Posterior vena cava (tissue), 2 donors: ENCODE data around the gene SEC24A. TPM values are rescaled to one million over a fixed set of nuclear protein-coding genes. Genes with fewer than 3 reads are reported as not detected.
A peak's percentile ranks its signal among the peaks of the same experiment; 100 is the strongest.
"Not testable (repeated sequence)": the region's sequence is repeated elsewhere in the genome, so short reads cannot be mapped to it uniquely, and the experiment has no call there.

ENCODE experiments used
- DNase-seq: peaks from one replicate; pipeline ENCODE4 v3.0.0-alpha.2; 2020; ENCODE audit warnings: low spot score
- intact Hi-C, 2 donors: fragments of 100-400 bp; cut with DNase I; formaldehyde crosslinking; loops; one replicate each; pipeline versions ENCODE4 v1.14.1 to v1.14.2; 2022 to 2023
- long read RNA-seq, 2 donors: library from polyadenylated mRNA; unstranded; transcript quantifications; one replicate each; pipeline ENCODE4 v2.0.0, GENCODE V29; 2020 to 2021
- total RNA-seq, 2 donors: library from RNA; stranded (reverse); fragmentation: NEBNext Ultra II Directional; extraction: Animal tissue kit (Norgen Biotek cat#: 25700); gene quantifications; one replicate each; pipeline ENCODE4 v1.2.1, GENCODE V29; 2021
- donor health status: DM: yes; HTN: yes; CAD: no.
- donor health status: DM: yes; HTN: yes; CAD: no.

SEC24A gene
- total RNA-seq = 10 to 100 TPM; 22.2 to 27.4 TPM
- long read RNA-seq, donor 1, partial matches to known transcripts = 1 of 4 reads
- long read RNA-seq, donor 1, other reads (novel, unspliced or antisense) = 3 of 4 reads
- long read RNA-seq, donor 2, full-length matches to known transcripts = 1 of 3 reads
- long read RNA-seq, donor 2, partial matches to known transcripts = 1 of 3 reads
- long read RNA-seq, donor 2, other reads (novel, unspliced or antisense) = 1 of 3 reads

DNA sequence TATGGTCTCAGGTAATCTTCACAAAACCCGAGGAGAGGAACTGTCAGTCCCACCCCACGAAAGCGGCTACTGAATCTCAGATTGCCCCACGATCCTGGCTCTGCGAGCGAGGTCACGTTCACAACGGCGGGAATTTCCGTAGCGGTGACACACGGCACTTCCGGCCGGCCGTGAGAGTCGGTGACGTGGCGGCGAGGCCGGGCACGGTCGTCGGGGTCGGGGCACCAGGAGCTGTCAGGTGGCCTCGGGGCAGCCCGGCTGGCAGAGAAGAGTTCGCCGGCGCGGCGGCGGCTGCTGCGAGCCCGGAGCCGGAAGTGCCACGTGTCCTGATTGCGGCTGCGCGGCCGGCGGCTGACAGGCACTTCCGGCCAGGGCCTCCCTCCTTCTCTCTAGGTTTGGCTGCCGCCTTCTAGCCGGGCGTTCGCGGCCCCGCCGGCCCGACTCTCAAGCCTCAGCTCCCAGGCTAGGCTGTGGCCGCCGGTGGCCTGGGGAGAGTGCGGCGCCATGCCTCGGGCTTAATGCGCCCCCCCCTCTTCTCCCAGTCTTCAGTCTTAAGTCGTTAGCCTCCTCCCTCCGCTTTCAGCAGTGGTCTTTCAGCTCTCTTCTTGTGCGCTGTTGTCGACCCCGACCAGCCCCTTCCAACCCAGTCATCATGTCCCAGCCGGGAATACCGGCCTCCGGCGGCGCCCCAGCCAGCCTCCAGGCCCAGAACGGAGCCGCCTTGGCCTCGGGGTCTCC is at the start of gene SEC24A:
Gene SEC24A (plus strand): TSS at position 361 of the 738 bp plus-strand sequence. CDS start 292 bp downstream, at position 653.
- peak; percentile 97 for DNase-seq
- intact Hi-C loops = no loop called here

DNA sequence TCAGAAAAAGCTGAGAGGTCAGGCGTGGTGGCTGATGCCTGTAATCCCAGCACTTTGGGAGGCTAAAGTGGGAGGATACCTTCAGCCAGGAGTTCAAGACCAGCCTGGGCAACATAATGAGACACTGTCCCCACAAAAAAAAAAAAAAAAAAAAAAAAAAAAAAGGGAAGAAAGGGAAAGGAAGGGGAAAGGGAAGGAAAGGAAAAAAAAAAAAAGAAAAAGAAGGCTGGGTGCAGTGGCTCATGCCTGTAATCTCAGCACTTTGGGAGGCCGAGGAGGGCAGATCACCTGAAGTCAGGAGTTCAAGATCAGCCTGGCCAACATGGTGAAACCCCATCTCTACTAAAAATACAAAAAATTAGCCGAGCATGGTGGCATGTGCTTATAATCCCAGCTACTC is 48.8 kb upstream of the SEC24A start:
- intact Hi-C loops, DNase-seq: not testable (repeated sequence)

DNA sequence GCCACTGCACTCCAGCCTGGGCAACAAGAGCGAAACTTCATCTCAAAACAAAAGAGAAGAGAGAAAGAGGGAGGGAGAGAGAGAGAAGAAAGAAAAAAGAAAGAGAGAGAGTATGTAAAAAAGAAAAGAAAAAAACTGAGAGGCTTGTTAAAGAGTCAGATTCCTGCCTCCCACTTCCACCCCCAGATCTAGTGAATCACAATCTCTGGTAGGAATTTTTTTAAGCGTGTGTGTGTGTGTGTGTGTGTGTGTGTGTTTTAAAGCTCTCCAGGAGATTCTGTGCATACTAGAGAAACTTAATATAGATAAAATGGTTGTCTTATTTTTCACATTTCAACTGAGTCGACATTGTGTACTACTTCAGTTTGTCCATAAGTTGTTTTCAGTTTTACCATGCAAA is 48.0 kb upstream of the SEC24A start:
- DNase-seq = no peak
- intact Hi-C loops = no loop called here

DNA sequence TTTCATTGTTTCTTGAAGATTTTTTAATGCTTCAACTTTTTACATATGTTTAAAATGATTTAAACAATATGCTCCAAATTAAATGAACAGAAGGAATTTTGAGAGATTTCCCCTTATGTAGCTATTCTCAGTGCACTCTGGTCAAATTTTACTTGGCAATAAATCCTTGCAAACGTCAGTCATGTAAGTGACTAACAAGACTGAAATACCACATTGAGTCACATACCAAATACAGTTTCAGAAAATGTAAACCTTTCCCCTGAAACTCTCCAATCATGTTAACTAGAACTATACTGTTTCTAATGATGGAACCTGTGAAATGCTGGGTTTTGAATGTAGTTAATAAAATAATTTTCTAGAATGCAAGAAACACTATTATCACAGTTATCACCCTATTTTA is 45.5 kb upstream of the SEC24A start:
- intact Hi-C loops = no loop called here
- DNase-seq = no peak

DNA sequence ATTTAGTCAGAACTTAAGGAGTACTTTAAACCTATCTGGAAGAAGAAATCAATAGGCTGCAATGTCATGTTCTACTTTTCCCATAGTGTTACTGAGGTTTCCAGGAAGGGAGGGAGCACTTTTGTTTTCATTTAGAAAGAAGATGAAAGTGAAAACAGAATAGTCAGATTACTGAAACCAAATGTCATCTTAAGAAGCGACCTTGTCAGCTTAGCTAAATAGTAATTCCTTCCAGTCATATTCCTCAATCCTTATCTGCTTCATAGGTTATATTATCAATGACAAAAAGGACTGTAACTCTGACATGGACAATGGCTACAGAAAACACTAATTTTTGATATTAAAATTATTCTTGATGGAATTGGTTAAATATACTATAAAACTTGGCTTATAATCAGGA is 43.7 kb upstream of the SEC24A start:
- DNase-seq = no peak
- intact Hi-C loops = no loop called here

DNA sequence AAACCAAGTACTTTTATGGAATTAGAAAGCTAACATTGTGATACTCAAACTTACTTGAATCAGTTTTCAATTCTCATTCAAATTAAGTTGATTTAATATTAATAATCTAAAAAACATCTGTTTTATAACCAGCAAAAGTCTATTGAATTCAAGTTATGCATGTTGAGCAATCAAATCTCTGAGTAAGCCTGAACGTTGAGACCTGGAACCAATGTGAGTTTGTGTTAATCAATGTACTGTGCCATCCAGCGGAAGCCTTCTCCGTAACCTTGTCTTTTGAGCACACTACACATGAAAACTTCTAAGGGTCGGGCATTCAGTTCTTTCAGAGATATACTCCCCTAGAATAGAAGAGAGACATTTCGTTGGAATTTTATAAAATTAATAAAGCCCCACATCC is 41.9 kb upstream of the SEC24A start:
- intact Hi-C loops = no loop called here
- DNase-seq = no peak

DNA sequence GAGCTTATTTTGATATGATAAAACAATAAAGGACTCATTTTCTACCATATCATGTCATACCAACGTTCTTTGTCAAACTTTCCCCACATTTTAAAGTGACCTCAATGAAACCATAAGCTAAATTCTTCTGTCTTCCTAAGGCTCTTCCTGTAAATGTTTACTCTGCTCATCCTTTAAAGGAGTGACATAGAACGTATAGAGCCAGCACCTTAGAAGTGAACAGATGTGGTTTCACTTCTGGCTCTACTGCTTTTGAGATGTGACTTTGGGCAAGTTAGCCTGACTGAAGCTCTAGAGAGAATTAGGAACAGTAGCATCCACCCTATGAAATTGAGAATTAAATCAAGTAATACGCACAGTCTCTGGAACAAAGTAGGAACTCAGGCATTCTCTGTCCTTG is 40.0 kb upstream of the SEC24A start:
- intact Hi-C loops = no loop called here
- no peak for DNase-seq

DNA sequence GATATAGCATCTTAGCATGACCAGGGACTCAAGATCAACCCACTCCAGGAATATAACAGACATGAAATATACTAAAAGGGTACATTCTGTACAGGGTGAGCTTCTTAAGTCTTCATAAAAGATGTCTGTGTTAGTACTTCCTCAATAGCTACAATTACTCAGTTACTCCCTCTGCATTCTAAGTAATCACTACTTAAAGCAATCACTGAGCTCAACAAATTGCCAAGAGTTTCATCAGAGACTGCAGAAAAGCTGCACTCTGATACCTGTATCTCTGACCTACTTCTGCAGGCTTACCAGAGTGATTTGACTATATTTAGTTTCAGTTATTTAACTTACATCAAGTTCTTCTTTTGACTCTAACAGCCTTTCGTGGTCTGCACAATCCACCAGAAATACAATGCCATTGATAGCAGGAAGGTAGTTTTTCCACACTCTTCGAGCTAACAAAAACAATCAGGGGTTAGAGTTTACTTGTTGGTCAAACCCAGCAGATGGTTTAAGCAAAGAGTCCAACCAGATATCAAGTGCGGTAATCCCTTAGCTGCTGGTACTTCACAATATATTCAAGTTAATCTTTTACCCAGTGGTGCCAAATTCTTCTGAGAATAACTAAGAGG is 39.2 kb upstream of the SEC24A start:
- DNase-seq = no peak
- intact Hi-C loops = no loop called here

DNA sequence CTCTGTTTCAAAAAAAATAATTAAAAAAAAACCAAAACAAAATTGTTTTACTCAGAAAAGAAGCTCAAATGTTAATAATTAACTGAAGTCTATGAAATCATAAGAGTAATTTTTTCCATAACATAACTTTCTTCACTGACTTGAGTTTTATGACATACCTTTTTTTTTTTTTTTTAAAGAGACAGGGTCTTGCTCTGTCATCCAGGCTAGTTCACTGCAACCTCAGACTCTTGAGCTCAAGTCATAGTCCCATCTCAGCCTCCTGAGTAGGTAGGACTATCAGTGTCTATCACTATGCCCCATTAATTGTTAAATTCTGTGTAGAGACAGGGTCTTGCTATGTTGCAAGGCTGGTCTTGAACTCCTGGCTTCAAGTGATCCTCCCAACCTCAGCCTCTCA is 37.9 kb upstream of the SEC24A start:
- intact Hi-C loops = no loop called here
- no peak for DNase-seq

DNA sequence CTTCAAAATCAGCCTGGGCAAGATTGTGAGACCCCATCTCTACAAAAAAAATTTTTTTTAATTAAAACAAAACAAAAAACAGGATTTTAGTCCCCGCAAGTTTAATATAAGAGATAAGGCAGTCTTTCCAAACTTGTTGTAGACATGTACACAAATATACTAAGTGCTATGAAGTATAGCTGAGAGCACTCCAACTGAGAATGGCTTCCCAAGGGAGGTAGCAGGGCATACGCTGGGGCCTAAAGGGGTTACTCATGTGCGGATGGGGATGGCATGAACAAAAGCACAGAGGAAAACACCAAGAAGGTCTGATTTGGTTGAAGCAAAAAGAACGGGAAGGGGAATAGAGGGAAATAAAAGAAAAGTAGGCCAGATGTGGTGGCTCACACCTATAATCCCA is 37.1 kb upstream of the SEC24A start:
- intact Hi-C loops = no loop called here
- no peak for DNase-seq

DNA sequence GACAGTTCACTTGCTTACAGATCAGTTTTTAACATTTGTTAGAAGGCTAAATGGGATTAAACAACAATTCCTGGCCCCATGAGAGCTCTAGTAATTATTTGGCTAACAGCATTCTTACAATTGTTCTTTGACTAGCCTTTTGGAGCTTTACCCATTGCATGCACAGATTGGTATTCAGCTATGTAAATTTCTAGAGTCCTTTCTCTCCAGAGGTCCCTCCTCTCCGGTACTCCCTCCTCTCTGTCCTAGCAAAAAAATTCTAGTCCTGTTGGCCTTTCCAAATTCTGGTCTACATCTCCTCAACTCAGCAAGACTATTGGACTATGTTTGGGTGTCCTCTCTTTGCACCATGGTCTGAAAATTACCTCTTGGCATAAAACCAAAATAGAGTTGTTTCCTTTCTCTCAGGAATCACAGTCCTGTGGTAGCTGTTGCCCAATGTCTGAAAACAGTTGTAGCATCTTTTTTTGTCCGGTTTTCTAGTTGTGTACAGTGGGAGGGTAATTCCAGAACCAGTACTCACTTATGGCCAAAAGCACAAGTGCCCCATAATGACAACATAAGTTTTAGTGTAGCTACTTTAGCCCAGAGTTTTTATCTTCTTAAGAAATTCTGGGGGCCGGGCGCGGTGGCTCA is 34.0 kb upstream of the SEC24A start:
- DNase-seq = no peak
- intact Hi-C loops = no loop called here

DNA sequence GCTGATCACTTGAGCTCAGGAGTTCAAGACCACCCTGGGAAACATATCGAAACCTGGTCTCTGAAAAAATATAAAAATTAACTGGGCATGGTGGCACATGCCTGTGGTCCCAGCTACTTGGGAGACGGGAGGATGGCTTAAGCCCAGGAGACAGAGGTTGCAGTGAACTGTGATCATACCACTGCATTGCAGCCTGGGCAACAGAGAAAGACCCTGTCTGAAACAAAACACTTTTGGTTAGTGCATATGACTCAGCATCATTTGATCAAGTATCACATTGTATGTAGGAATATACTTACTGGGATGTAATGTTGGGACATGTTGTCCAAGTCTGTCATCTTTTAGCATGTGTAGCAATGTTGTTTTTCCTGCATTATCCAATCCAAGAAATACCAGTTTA is 28.0 kb upstream of the SEC24A start:
- DNase-seq = no peak
- intact Hi-C loops = no loop called here

DNA sequence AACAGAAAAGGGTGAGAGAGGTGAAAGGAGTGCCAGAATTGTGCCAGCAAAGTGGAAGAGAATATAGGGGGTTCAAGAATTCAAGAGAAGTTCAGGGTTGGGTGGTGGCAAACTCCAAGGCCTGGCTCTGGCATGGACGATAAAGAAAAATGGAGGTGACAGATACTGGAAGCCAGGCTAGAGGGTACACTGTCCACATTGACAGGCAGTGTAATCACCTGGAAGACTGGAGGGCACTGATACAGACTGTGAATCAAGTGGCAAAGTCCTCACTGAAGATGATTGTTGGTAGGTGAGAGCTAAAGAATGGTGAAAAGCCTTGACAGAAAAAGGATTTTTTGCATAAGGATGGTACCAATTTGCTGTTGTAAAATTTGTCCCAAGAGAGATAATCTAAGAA is 23.0 kb upstream of the SEC24A start:
- intact Hi-C loops = no loop called here
- DNase-seq = no peak

DNA sequence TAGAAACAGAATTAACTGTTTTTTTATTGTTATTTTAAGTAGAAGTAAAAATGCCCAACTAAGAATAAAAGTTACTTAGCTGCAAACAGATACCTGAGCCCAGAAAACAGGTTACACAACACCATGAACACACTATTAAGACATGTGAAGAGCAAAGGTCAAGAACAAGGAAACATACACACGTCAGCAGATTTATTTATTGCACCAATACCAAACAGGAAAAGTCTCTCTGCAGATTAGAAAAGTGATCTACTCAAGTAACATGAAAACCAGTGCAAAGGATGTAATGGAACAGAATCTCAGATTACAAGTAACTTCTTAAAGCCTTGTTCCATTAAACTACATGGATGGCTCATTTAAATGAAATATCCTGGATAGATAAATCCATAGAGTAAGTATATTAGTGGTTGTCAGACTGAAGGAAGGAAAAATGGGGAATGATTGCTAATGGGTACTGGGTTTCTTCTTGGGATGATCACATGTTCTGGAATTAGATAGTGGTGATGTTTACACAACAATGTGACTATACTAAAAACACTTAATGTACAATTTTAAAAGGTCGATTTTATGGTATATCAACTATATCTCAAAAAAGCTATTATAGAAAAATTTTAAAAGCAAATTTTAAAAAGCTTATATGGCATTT is 22.1 kb upstream of the SEC24A start:
- intact Hi-C loops = no loop called here
- DNase-seq = no peak

DNA sequence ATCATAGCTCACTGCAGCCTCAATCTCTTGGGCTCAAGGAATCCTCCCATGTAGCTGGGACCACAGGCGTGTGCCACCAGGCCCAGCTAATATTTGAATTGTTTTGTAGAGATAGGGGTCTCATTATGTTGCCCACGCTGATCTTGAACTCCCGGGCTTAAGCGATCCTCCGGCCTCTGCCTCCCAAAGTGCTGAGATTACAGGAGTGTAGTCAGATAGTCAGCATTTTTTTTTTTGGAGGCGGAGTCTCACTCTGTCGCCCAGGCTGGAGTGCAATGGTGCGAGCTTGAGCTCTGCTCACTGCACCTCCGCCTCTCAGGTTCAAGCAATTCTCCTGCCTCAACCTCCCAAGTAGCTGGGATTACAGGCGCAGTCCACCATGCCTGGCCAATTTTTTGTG is 14.4 kb upstream of the SEC24A start:
- intact Hi-C loops = no loop called here
- DNase-seq = peak; percentile 11

DNA sequence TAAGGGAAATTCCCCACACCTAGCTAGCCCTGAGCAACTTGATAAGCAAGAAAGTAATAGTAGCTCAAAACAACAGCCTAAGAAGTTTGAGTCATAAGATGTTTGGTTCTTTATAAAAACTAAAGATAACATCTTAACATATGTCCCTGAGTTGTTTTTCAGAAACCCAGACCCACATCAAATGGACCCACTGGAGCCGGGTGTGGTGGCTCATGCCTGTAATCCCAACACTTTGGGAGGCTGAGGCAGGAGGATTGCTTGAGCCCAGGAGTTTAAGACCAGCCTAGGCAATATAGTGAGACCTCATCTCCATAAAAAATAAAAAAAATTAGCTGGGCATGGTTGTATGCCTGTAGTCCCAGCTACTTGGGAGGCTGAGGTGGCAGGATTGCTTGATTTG is 13.2 kb upstream of the SEC24A start:
- intact Hi-C loops, DNase-seq: not testable (repeated sequence)

DNA sequence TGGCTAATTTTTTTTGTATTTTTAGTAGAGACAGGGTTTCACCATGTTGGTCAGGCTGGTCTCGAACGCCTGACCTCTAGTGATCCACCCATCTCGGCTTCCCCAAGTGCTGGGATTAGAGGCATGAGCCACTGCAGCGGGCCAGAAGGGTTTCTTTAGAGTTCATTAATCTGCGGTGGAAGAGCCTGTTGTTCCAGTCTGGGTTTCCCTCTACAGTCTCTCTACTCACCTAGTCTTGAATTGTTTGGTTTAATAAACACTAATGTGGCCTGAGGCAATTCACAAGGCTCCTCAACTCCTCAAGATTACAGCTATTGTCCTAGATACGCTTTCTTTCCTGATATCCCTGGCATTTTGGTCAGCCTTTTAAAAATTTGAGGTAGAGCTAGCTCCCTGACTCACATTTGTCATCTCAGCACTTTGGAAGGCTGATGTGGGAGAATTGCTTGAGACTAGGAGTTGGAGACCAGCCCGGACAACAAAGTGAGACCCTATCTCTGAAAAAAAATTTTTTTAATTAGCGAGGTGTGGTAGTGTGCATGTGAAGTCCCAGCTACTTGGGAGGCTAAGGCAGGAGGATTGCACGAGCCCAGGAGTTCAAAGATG is 11.4 kb upstream of the SEC24A start:
- no peak for DNase-seq
- intact Hi-C loops = no loop called here

DNA sequence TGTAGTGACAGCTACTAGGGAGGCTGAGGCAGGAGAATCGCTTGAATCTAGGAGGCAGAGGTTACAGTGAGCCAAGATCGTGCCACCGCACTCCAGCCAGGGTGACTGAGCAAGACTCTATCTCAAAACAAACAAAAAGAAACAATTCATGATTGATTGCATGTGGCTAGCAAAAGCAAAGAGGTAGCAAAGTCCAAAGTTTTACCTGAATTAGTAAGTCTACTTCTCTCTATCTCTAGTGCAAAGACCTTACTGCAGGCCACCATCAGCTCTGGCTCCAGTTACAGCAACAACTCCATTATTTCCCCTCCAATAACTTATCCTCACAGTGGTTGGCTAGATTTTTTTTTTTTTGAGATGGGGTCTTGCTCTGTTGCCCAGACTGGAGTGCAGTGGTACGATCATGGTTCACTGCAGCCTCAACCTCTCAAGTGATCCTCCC is 9.8 kb upstream of the SEC24A start:
- intact Hi-C loops = no loop called here
- DNase-seq = no peak

DNA sequence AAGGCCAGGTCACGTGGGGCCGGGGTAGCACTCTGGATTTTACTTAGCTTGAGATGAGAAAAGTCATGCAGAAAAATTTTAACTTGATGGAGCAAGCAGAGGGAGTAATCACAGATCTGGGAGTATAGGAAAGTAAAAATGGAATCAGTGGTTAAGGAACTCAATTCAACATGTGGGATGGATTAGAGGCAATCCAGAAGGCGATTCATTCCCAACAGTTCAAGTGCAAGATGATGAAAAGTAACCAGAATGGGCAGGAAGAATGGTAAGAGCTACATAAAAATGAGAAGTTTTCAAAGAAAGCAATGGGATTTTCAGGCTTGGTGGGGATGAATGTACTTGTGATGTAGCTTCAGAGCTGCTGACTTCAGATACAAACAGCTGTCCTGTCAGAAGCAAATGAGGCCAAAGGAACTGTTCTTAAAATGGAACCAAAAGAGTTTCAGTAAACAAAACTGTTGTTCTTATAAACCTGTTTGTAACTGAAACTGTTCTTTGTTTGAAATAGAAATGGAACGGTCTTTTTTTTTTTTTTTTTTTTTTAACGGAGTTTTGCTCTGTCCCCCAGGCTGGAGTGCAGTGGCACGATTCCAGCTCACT is 5.6 kb upstream of the SEC24A start:
- DNase-seq = no peak
- intact Hi-C loops = no loop called here
